A673 (cell line): Measurements from ENCODE around the gene TOE1. TPM values are rescaled to one million over a fixed set of nuclear protein-coding genes. Genes with fewer than 3 reads are reported as not detected.

Experiments used
- BruUV-seq: library from RNA; stranded (reverse); fragments of 400-500 nt; replicated peaks from 2 replicates; lab custom pipeline; 2021; lab: Mats Ljungman, UMichigan
- CTCF ChIA-PET: fragments of 300-600 bp; sonication (Branson Sonifier 250); formaldehyde crosslinking; loops from one replicate; lab custom pipeline; 2022; ENCODE audit warnings: antibody characterized with exemption; lab: Charles Lee
- POLR2A ChIA-PET: fragments of 300-600 bp; sonication (Branson Sonifier 250); formaldehyde crosslinking; loops from one replicate; lab custom pipeline; 2022; ENCODE audit warnings: antibody characterized with exemption; ENCODE audit not compliant: low non-redundant PET; lab: Charles Lee
- DNase-seq: peaks from one replicate; pipeline ENCODE4 v3.0.0-alpha.2; 2015; ENCODE audit warnings: low spot score
- H3K27ac ChIP-seq: fragments of 200-600 bp; sonication (generic); 2 replicates; pipeline ENCODE4 v1.5.1; 2016; ENCODE audit warnings: mixed run types, low read depth, mild to moderate bottlenecking, mixed read lengths, antibody characterized with exemption, low read length; ENCODE audit not compliant: poor library complexity, severe bottlenecking
- H3K27me3 ChIP-seq: fragments of 200-600 bp; sonication (generic); replicated peaks from 2 replicates; pipeline ENCODE4 v1.6.1; 2017; ENCODE audit warnings: mixed run types, low read depth, mild to moderate bottlenecking, mixed read lengths, antibody characterized with exemption, low read length; ENCODE audit not compliant: insufficient read depth, poor library complexity
- H3K36me3 ChIP-seq: fragments of 200-600 bp; sonication (generic); 2 replicates; pipeline ENCODE4 v1.6.1; 2016; ENCODE audit warnings: mixed run types, mild to moderate bottlenecking, mixed read lengths, antibody characterized with exemption, low read length; ENCODE audit not compliant: insufficient read depth, poor library complexity, severe bottlenecking
- H3K4me1 ChIP-seq: fragments of 200-600 bp; sonication (generic); 2 replicates; pipeline ENCODE4 v1.6.1; 2017; ENCODE audit warnings: mixed run types, mild to moderate bottlenecking, mixed read lengths, antibody characterized with exemption, low read length; ENCODE audit not compliant: insufficient read depth, poor library complexity, severe bottlenecking
- H3K4me3 ChIP-seq: fragments of 200-600 bp; sonication (generic); 2 replicates; pipeline ENCODE4 v1.5.1; 2016; ENCODE audit warnings: low read depth, mixed run types, mild to moderate bottlenecking, mixed read lengths, low read length; ENCODE audit not compliant: poor library complexity, severe bottlenecking
- H3K9me3 ChIP-seq: fragments of 200-600 bp; sonication (generic); 2 replicates; pipeline ENCODE4 v1.6.1; 2016; ENCODE audit warnings: mixed run types, low read depth, mild to moderate bottlenecking, mixed read lengths, antibody characterized with exemption, low read length; ENCODE audit not compliant: poor library complexity, severe bottlenecking
- EZH2 ChIP-seq: fragments of 200-600 bp; sonication (generic); IDR thresholded peaks from 2 replicates; pipeline ENCODE4 v1.6.1; 2017; ENCODE audit warnings: borderline replicate concordance, low read depth, mild to moderate bottlenecking, mixed read lengths, antibody characterized with exemption, low read length; ENCODE audit not compliant: poor library complexity, severe bottlenecking
- intact Hi-C: fragments of 100-400 bp; cut with micrococcal nuclease; formaldehyde crosslinking; loops from one replicate; pipeline ENCODE4 v1.10.0; 2022; ENCODE audit not compliant: unreplicated experiment
- total RNA-seq: library from RNA; stranded (reverse); gene quantifications from 2 replicates; pipeline ENCODE4 v1.2.3, GENCODE V29; 2021
- TF ChIP-seq, protein P1 (sequence below): fragments of 300-800, 200-600 bp; sonication (generic); conservative IDR thresholded peaks from 2 replicates; pipeline ENCODE4 v1.5.1; 2017; ENCODE audit warnings: low read depth, mild to moderate bottlenecking, antibody characterized with exemption, low read length, moderate library complexity, mixed read lengths

The TOE1 gene
- total RNA-seq, 1 experiment from 2014 or later, result 20.6 TPM

- intact Hi-C loops, result no loop called here
- Histone ChIP-seq H3K27ac (no peak overlapping the region), H3K4me1 (peaks cover 18% of the 10 kb centered on the region), H3K27me3 (no peaks in the 10 kb centered on the region), H3K9me3 (no peaks in the 10 kb centered on the region), H3K36me3 (no peaks in the 10 kb centered on the region), H3K4me3 (no peak overlapping the region)
- ChIA-PET CTCF (no interaction called here), POLR2A (no interaction called here)
- no peak for DNase-seq
- BruUV-seq, result no TSS peak
- TF ChIP-seq, protein P1, sequence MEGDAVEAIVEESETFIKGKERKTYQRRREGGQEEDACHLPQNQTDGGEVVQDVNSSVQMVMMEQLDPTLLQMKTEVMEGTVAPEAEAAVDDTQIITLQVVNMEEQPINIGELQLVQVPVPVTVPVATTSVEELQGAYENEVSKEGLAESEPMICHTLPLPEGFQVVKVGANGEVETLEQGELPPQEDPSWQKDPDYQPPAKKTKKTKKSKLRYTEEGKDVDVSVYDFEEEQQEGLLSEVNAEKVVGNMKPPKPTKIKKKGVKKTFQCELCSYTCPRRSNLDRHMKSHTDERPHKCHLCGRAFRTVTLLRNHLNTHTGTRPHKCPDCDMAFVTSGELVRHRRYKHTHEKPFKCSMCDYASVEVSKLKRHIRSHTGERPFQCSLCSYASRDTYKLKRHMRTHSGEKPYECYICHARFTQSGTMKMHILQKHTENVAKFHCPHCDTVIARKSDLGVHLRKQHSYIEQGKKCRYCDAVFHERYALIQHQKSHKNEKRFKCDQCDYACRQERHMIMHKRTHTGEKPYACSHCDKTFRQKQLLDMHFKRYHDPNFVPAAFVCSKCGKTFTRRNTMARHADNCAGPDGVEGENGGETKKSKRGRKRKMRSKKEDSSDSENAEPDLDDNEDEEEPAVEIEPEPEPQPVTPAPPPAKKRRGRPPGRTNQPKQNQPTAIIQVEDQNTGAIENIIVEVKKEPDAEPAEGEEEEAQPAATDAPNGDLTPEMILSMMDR, result no peak
- no peak for TF ChIP-seq EZH2
Measured at GRCh38 chr1:45332346-45332720, 7.6 kb upstream of the TOE1 start.

GRCh38 chr1:45334308-45335245 lies 5.4 kb upstream of the TOE1 start:
- CTCF ChIA-PET, result interaction anchor here (0.6 kb wide), 1 partner anchor 157 kb away, joined by 6 read pairs; no protein-coding TSS in a partner anchor
- POLR2A ChIA-PET, result no interaction called here
- Histone ChIP-seq H3K4me3 (no peak overlapping the region), H3K36me3 (no peaks in the 10 kb centered on the region), H3K4me1 (no peaks in the 10 kb centered on the region), H3K27me3 (no peaks in the 10 kb centered on the region), H3K9me3 (no peaks in the 10 kb centered on the region), H3K27ac (no peak overlapping the region)
- DNase-seq, result no peak
- intact Hi-C loops, result no loop called here
- BruUV-seq, result no TSS peak
- TF ChIP-seq, protein P1, result no peak
- TF ChIP-seq EZH2, result no peak

DNA sequence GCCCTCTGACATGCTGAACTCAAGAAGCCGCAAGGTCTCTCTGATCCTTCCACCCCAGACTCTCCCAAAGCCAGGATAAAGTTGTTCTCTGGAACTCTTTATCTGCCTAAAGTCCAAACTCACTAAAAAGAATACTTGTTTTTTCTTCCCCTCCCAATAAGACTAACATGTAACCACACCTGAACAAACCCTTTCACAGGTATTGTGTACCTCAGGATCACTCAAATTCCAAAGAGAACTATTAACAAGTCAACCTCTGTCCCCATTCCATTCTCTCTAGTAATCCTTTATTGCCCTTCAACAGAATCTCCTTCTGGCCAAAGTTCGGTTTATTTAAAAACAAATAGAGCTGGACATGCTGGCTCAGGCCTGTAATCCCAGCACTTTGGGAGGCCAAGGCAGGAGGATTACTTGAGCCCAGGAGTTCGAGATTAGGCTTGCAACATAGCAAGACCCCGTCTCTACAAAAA lies 4.1 kb upstream of the TOE1 start:
- no peak for TF ChIP-seq EZH2
- TF ChIP-seq, protein P1, result no peak
- no TSS peak for BruUV-seq
- Histone ChIP-seq H3K27ac (no peak overlapping the region), H3K4me3 (no peak overlapping the region), H3K36me3 (no peaks in the 10 kb centered on the region), H3K4me1 (no peaks in the 10 kb centered on the region), H3K9me3 (no peaks in the 10 kb centered on the region), H3K27me3 (no peaks in the 10 kb centered on the region)
- intact Hi-C loops, result no loop called here
- CTCF ChIA-PET, result no interaction called here
- no peak for DNase-seq
- POLR2A ChIA-PET, result no interaction called here
